Kidney (tissue), 14 donors: ENCODE data around the gene TMEM151A. TPM values are rescaled to one million over a fixed set of nuclear protein-coding genes. Genes with fewer than 3 reads are reported as not detected.

Experiments
- DNase-seq, 5 donors: peaks; one replicate each; pipeline ENCODE4 v3.0.0-alpha.2; 2013 to 2020
- FAIRE-seq: peaks from 2 replicates; lab custom pipeline; 2012; peaks lifted over from hg19 to GRCh38; lab: Jason Lieb, UNC
- H3K27ac ChIP-seq, 2 donors: one replicate each; pipeline ENCODE4 v1.7.0; 2013; ENCODE audit warnings: low read depth in 2 of 2, low read length in 2 of 2, inconsistent platforms in 1 of 2
- H3K27me3 ChIP-seq: one replicate; pipeline ENCODE4 v1.7.1; 2013; ENCODE audit warnings: low read length, inconsistent platforms; ENCODE audit not compliant: control insufficient read depth, insufficient read depth
- H3K36me3 ChIP-seq, 3 donors: one replicate each; pipeline versions ENCODE4 v1.7.0 to v1.7.1; 2013; ENCODE audit warnings: low read length in 3 of 3, control low read depth in 1 of 3, inconsistent platforms in 1 of 3; ENCODE audit not compliant: insufficient read depth in 3 of 3, control insufficient read depth in 2 of 3
- H3K4me1 ChIP-seq, 3 donors: one replicate each; pipeline versions ENCODE4 v1.7.0 to v1.7.1; 2013; ENCODE audit warnings: low read length in 3 of 3, inconsistent platforms in 1 of 3, low read depth in 1 of 3; ENCODE audit not compliant: control insufficient read depth in 2 of 3, insufficient read depth in 2 of 3
- H3K4me3 ChIP-seq, 3 donors: one replicate each; pipeline versions ENCODE4 v1.7.0 to v1.8.1; 2013; ENCODE audit warnings: low read length in 3 of 3, control low read depth in 1 of 3, inconsistent platforms in 1 of 3
- H3K9ac ChIP-seq, 3 donors: one replicate each; pipeline versions ENCODE4 v1.7.0 to v1.7.1; 2013; ENCODE audit warnings: low read length in 3 of 3, control low read depth in 1 of 3, inconsistent platforms in 1 of 3
- H3K9me3 ChIP-seq, 3 donors: one replicate each; pipeline versions ENCODE4 v1.7.0 to v1.7.1; 2013; ENCODE audit warnings: low read length in 3 of 3, control low read depth in 1 of 3, inconsistent platforms in 1 of 3; ENCODE audit not compliant: control insufficient read depth in 2 of 3, insufficient read depth in 1 of 3
- intact Hi-C: fragments of 100-400 bp; cut with DNase I; formaldehyde crosslinking; loops from one replicate; pipeline ENCODE4 v1.11.1; 2022
- polyA plus RNA-seq: library from polyadenylated mRNA; stranded (reverse); fragments of 350-450 nt; fragmentation: Illumina TruSeq; extraction: RNeasy Lipid Tissue Mini Kit (QIAGEN cat#74804); gene quantifications from one replicate; pipeline ENCODE4 v1.2.3, GENCODE V29; 2014; ENCODE audit warnings: low read depth, low replicate concordance; ENCODE audit not compliant: insufficient read depth
- total RNA-seq: library from RNA; stranded (reverse); fragmentation: NEBNext Ultra II Directional; extraction: Animal tissue kit (Norgen Biotek cat#: 25700); gene quantifications from one replicate; pipeline ENCODE4 v1.2.1, GENCODE V29; 2021
- TF ChIP-seq, protein P1 (sequence below): IDR thresholded peaks from 3 replicates; pipeline ENCODE4 v1.5.1; 2012; ENCODE audit warnings: mild to moderate bottlenecking, moderate library complexity, borderline replicate concordance; ENCODE audit not compliant: insufficient read depth; ENCODE audit errors: extremely low read depth
- donor health status: control.
- donor health status: control.
- donor health status: control.
- donor health status: control.
- donor health status: control.
- donor health status: DM: yes; HTN: yes; CAD: no.
- donor health status: Normal renal cell carcinoma (clear cell type).

The TMEM151A gene
- total and polyA plus RNA-seq, 2 donors from 2014 or later: 0.19 TPM; not detected in 1

DNA sequence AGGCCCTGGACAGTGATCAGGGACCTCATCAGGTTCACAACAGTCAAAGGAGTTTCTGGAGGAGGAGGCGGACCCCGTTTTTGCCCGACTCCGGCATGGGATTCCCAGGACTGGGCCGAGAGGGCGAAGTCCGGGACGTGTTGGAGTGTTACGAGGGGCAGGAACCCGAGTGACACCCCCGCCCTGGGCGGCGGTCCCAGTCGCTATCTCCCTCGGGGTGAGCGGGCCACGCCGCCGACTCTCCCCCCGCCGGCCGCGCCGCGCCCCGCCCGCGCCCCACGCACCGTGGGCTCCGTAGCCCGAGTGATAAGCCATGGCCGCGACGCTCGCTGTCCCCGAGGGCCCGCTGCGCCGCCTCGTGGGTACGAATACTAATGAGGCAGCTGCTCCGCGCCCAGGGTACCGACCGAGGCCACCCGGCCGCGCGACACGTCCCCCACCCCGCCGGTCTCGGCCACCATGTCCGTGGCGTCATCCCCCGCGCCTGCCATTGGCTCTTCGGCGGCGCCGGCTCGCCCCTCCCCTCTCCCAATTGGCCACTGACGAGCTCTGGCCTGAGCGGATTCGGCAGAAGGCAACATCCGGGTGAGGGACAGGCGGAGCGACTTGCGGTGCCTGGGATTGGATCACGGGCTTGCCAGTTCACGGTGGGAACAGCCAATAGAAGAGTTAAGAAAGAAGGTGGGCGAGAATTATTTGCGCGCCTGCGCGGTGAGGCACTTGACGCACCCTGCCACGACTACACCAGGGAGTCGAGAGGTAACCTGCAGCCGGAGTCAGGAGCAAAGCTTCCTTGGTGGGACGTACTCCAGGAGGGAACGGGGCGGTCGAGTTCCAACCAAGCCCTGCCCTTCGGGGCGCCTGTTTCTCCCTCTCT lies 2.8 kb upstream of the TMEM151A start, which contains the start of gene YIF1A:
TSS of gene YIF1A (minus strand) at position 473 of the 877 bp plus-strand sequence. CDS start at position 315, 158 bp downstream.
- intact Hi-C loops: no loop called here

DNA sequence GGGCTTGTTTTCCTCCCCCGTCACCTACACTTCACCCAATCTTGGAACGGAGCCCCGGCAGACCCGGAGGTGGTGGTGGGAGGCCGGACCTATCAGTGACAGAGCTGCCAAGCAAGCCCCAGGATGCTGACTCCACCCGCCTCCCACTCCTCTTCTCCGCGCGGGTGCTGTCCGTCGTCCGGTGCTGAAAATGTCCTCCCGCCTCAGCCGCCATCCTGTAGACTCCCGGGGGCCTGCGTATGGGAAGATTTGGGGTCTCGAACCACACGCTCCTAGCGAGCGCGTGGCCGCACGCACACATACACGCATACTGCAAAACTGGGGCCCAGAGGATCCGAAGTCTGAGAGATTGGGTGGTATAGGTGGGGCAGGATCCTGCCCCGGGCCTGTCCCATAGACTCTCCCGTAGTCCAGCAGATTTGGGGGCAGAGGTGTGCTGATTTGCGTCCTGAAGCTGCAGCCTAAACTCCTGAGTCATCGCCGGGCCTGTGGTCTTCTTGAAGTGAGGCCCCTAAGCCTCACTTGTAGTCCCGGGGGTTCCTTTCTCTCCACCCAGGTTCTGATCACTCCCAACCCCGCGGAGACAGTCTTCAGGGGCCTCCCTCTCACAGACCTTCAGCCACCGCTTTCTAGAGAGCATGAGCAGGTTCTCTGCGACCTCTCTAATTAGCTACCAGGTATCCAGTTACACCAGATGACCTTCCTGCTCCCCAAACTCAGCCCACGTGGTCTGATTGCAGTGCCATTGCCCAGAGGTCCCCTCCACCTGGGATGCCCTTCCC lies 2.0 kb upstream of the TMEM151A start:
- intact Hi-C loops: no loop called here
- FAIRE-seq: no peak
- Histone ChIP-seq H3K9me3 (no peaks in the 10 kb centered on the region), H3K36me3 (peaks cover 0 to 9% (median 0%) of the 10 kb centered on the region in 3 donors), H3K4me3 (peak overlapping the region; percentile 84 to 95 (median 87)), H3K9ac (peak overlapping the region; percentile 58 to 71 (median 58)), H3K4me1 (peaks cover 0 to 17% (median 13%) of the 10 kb centered on the region in 3 donors), H3K27me3 (peaks cover 16% of the 10 kb centered on the region), H3K27ac (peak overlapping the region; percentile 91 to 95)
- TF ChIP-seq, protein P1, sequence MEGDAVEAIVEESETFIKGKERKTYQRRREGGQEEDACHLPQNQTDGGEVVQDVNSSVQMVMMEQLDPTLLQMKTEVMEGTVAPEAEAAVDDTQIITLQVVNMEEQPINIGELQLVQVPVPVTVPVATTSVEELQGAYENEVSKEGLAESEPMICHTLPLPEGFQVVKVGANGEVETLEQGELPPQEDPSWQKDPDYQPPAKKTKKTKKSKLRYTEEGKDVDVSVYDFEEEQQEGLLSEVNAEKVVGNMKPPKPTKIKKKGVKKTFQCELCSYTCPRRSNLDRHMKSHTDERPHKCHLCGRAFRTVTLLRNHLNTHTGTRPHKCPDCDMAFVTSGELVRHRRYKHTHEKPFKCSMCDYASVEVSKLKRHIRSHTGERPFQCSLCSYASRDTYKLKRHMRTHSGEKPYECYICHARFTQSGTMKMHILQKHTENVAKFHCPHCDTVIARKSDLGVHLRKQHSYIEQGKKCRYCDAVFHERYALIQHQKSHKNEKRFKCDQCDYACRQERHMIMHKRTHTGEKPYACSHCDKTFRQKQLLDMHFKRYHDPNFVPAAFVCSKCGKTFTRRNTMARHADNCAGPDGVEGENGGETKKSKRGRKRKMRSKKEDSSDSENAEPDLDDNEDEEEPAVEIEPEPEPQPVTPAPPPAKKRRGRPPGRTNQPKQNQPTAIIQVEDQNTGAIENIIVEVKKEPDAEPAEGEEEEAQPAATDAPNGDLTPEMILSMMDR: no peak
- peak in 4 of 5 donors; percentile 58 to 93 (median 92) for DNase-seq

More for the DNA sequence above, 2.8 kb upstream of the TMEM151A start, which contains the start of gene YIF1A:
- H3K27me3 ChIP-seq: peaks cover 15% of the 10 kb centered on the region
- DNase-seq: peak; percentile 99 to 100 (median 99)
- H3K9ac ChIP-seq: peak within 1 kb of the TSS; percentile 68 to 77 (median 71)
- peak; percentile 99 for FAIRE-seq
- peak within 1 kb of the TSS; percentile 84 to 95 (median 87) for H3K4me3 ChIP-seq
- peaks cover 0 to 9% (median 0%) of the 10 kb centered on the region in 3 donors for H3K36me3 ChIP-seq
- TF ChIP-seq, protein P1: no peak
- H3K9me3 ChIP-seq: no peaks in the 10 kb centered on the region
- peaks cover 0 to 17% (median 13%) of the 10 kb centered on the region in 3 donors for H3K4me1 ChIP-seq
- peak within 1 kb of the TSS; percentile 91 to 95 for H3K27ac ChIP-seq

GRCh38 chr11:66290330-66290621 lies 1.4 kb upstream of the TMEM151A start:
- intact Hi-C loops: no loop called here
- TF ChIP-seq, protein P1: no peak
- Histone ChIP-seq H3K9ac (no peak overlapping the region), H3K36me3 (peaks cover 0 to 9% (median 0%) of the 10 kb centered on the region in 3 donors), H3K27me3 (peaks cover 16% of the 10 kb centered on the region), H3K9me3 (no peaks in the 10 kb centered on the region), H3K27ac (no peak overlapping the region), H3K4me3 (no peak overlapping the region), H3K4me1 (peaks cover 0 to 17% (median 13%) of the 10 kb centered on the region in 3 donors)
- DNase-seq: peak in 1 of 5 donors; percentile 74
- no peak for FAIRE-seq
